ENCODE measurements around the gene ARID2. TPM values are rescaled to one million over a fixed set of nuclear protein-coding genes. Genes with fewer than 3 reads are reported as not detected.
A peak's percentile ranks its signal among the peaks of the same experiment; 100 is the strongest.

The ARID2 gene
- total and polyA plus RNA-seq, 9 of the 15 experiments (the other 6 are each of a cell fraction or from before 2014, with no cell fraction given): 13.4 to 41.6 (median 29.4) TPM

- TF ChIP-seq VEZF1 (CRISPR knock-in tag; IDR thresholded peaks at IDR 0.05): peak; percentile 91
- no peak for TF ChIP-seq NR3C1 (CRISPR knock-in tag; IDR thresholded peaks at IDR 0.05)
- TF ChIP-seq ZFP91 (CRISPR knock-in tag; IDR thresholded peaks at IDR 0.05): no peak
- peak; percentile 82 for TF ChIP-seq GABPB1 (CRISPR knock-in tag; IDR thresholded peaks at IDR 0.05)
- no peak for TF ChIP-seq PRMT5 (CRISPR knock-in tag; IDR thresholded peaks at IDR 0.05)
- peak; percentile 95 for TF ChIP-seq HDAC3 (IDR thresholded peaks at IDR 0.05; ENCODE audit: borderline replicate concordance, partially characterized antibody)
- TF ChIP-seq HIVEP1 (CRISPR knock-in tag; IDR thresholded peaks at IDR 0.05): peak; percentile 100
- no peak; the same call in 1 of the 2 replicates for TF ChIP-seq SMARCA4 (IDR thresholded peaks at IDR 0.05)
- no peak for TF ChIP-seq NR1H2 (CRISPR knock-in tag; IDR thresholded peaks at IDR 0.05)
- no peak for TF ChIP-seq ZFPM2 (CRISPR knock-in tag; IDR thresholded peaks at IDR 0.05)
- TF ChIP-seq SMC3 (conservative IDR thresholded peaks at IDR 0.05; ENCODE audit: insufficient read depth, low read depth, low read length): no peak
- TF ChIP-seq, protein P1, sequence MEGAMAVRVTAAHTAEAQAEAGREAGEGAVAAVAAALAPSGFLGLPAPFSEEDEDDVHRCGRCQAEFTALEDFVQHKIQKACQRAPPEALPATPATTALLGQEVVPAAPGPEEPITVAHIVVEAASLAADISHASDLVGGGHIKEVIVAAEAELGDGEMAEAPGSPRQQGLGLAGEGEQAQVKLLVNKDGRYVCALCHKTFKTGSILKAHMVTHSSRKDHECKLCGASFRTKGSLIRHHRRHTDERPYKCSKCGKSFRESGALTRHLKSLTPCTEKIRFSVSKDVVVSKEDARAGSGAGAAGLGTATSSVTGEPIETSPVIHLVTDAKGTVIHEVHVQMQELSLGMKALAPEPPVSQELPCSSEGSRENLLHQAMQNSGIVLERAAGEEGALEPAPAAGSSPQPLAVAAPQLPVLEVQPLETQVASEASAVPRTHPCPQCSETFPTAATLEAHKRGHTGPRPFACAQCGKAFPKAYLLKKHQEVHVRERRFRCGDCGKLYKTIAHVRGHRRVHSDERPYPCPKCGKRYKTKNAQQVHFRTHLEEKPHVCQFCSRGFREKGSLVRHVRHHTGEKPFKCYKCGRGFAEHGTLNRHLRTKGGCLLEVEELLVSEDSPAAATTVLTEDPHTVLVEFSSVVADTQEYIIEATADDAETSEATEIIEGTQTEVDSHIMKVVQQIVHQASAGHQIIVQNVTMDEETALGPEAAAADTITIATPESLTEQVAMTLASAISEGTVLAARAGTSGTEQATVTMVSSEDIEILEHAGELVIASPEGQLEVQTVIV (CRISPR knock-in tag; IDR thresholded peaks at IDR 0.05; ENCODE audit: borderline replicate concordance): no peak
- TF ChIP-seq DDX20 (tag; IDR thresholded peaks at IDR 0.05; ENCODE audit: low read depth): no peak
- TF ChIP-seq FUS (optimal IDR thresholded peaks at IDR 0.05; ENCODE audit: low read depth, low read length): no peak
- peak; percentile 82; the same call in 1 of the 2 replicates for TF ChIP-seq ZBTB7A (IDR thresholded peaks at IDR 0.05; ENCODE audit: borderline replicate concordance, control insufficient read depth, low read depth, low read length)
- TF ChIP-seq ZBTB8A (IDR thresholded peaks at IDR 0.05; ENCODE audit: partially characterized antibody): no peak
- no peak for TF ChIP-seq MTA2 (IDR thresholded peaks at IDR 0.05; ENCODE audit: low read depth)
- TF ChIP-seq ZNF253 (CRISPR knock-in tag; conservative IDR thresholded peaks at IDR 0.05): no peak
- 0 out of 4 replicates have a peak, but pooled peaks of 1 of the 2 experiments have one; percentile 27 for TF ChIP-seq MLLT1 (IDR thresholded peaks at IDR 0.05)
- no peak for TF ChIP-seq CBX1 (IDR thresholded peaks at IDR 0.05; ENCODE audit: low read depth)
- TF ChIP-seq DNMT1 (IDR thresholded peaks at IDR 0.05): no peak
Measured at GRCh38 chr12:45727301-45727979, 2.1 kb upstream of the ARID2 start (continued).
